ENCODE data around the gene MED22.

MED22 gene

GRCh38 chr9:133344071-133344470 lies 3.9 kb downstream of the MED22 start:
- TF ChIP-seq FOXP2 (optimal IDR thresholded peaks at IDR 0.05; ENCODE audit: borderline replicate concordance, extremely low read depth, extremely low read length, insufficient read depth), result no peak
- TF ChIP-seq REST (IDR thresholded peaks at IDR 0.05; ENCODE audit: insufficient read depth in 1 of 2, low read depth in 2 of 2, low read length in 2 of 2), result no peak
- TF ChIP-seq POLR2AphosphoS5 (IDR thresholded peaks at IDR 0.05; ENCODE audit: low read depth, low read length), result no peak
- TF ChIP-seq TAF1 (IDR thresholded peaks at IDR 0.05; ENCODE audit: borderline replicate concordance, insufficient read depth, low read length), result no peak
- no peak for TF ChIP-seq SIN3A (IDR thresholded peaks at IDR 0.05; ENCODE audit: borderline replicate concordance, insufficient read depth, low read length)

GRCh38 chr9:133342570-133342969 lies 5.4 kb downstream of the MED22 start:
- TF ChIP-seq TAF1 (IDR thresholded peaks at IDR 0.05; ENCODE audit: borderline replicate concordance, insufficient read depth, low read length) (no peak), POLR2AphosphoS5 (IDR thresholded peaks at IDR 0.05; ENCODE audit: low read depth, low read length) (no peak)

- TF ChIP-seq REST (IDR thresholded peaks at IDR 0.05; ENCODE audit: insufficient read depth in 1 of 2, low read depth in 2 of 2, low read length in 2 of 2), result no peak
- TF ChIP-seq SIN3A (IDR thresholded peaks at IDR 0.05; ENCODE audit: borderline replicate concordance, insufficient read depth, low read length), result no peak
- TF ChIP-seq POLR2AphosphoS5 (IDR thresholded peaks at IDR 0.05; ENCODE audit: low read depth, low read length), result no peak
- TF ChIP-seq TAF1 (IDR thresholded peaks at IDR 0.05; ENCODE audit: borderline replicate concordance, insufficient read depth, low read length), result no peak
- TF ChIP-seq FOXP2 (optimal IDR thresholded peaks at IDR 0.05; ENCODE audit: borderline replicate concordance, extremely low read depth, extremely low read length, insufficient read depth), result no peak
These were observed 5.9 kb downstream of the MED22 start for GRCh38 chr9:133342069-133342406.

- TF ChIP-seq POLR2AphosphoS5 (IDR thresholded peaks at IDR 0.05; ENCODE audit: low read depth, low read length), result no peak
- TF ChIP-seq REST (IDR thresholded peaks at IDR 0.05; ENCODE audit: insufficient read depth in 1 of 2, low read depth in 2 of 2, low read length in 2 of 2), result no peak
- no peak for TF ChIP-seq TAF1 (IDR thresholded peaks at IDR 0.05; ENCODE audit: borderline replicate concordance, insufficient read depth, low read length)
- no peak for TF ChIP-seq SIN3A (IDR thresholded peaks at IDR 0.05; ENCODE audit: borderline replicate concordance, insufficient read depth, low read length)
- TF ChIP-seq FOXP2 (optimal IDR thresholded peaks at IDR 0.05; ENCODE audit: borderline replicate concordance, extremely low read depth, extremely low read length, insufficient read depth), result no peak
These were observed 6.4 kb downstream of the MED22 start for GRCh38 chr9:133341369-133342068.

- no peak for TF ChIP-seq SIN3A (IDR thresholded peaks at IDR 0.05; ENCODE audit: borderline replicate concordance, insufficient read depth, low read length)
- no peak for TF ChIP-seq POLR2AphosphoS5 (IDR thresholded peaks at IDR 0.05; ENCODE audit: low read depth, low read length)
- TF ChIP-seq TAF1 (IDR thresholded peaks at IDR 0.05; ENCODE audit: borderline replicate concordance, insufficient read depth, low read length), result no peak
- TF ChIP-seq FOXP2 (optimal IDR thresholded peaks at IDR 0.05; ENCODE audit: borderline replicate concordance, extremely low read depth, extremely low read length, insufficient read depth), result no peak
- no peak for TF ChIP-seq REST (IDR thresholded peaks at IDR 0.05; ENCODE audit: insufficient read depth in 1 of 2, low read depth in 2 of 2, low read length in 2 of 2)
These were observed 7.0 kb downstream of the MED22 start for GRCh38 chr9:133340916-133341315.

Measured in PFSK-1 (cell line).